NCI-H1417 treated with DMSO at 0.1 percent for 48 hours (cell line): ENCODE data around the gene FAAP100.

ENCODE experiments used
- DNase-seq: peaks from one replicate; lab custom pipeline; 2025; lab: John Stamatoyannopoulos, UW

Gene FAAP100

GRCh38 chr17:81577278-81578000, 25.3 kb upstream of the FAAP100 start:
- no peak for DNase-seq

- no peak for DNase-seq
Measured at GRCh38 chr17:81576621-81577277, 24.6 kb upstream of the FAAP100 start.

DNA sequence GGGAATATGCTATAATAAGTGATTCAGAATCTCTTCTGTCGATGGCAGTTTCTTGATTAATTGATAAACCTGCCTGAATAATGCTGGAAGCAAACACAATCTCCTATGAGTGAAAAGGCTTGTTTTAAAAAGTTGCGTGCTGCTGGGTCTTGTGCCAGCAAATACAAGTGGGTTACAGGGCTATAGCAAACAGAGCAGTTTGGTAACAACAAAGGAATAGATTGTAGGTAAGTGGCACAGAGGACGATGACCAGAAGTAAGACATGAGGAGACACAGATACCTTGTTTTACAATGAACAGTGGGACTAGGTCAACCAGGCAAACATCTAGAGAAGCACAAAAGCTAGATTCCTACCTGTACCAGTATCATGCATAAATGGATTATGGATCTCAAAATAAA, 23.7 kb upstream of the FAAP100 start:
- no peak for DNase-seq

GRCh38 chr17:81574643-81574956, 22.4 kb upstream of the FAAP100 start:
- DNase-seq, result no peak

GRCh38 chr17:81573794-81574642, 21.9 kb upstream of the FAAP100 start:
- no peak for DNase-seq

DNA sequence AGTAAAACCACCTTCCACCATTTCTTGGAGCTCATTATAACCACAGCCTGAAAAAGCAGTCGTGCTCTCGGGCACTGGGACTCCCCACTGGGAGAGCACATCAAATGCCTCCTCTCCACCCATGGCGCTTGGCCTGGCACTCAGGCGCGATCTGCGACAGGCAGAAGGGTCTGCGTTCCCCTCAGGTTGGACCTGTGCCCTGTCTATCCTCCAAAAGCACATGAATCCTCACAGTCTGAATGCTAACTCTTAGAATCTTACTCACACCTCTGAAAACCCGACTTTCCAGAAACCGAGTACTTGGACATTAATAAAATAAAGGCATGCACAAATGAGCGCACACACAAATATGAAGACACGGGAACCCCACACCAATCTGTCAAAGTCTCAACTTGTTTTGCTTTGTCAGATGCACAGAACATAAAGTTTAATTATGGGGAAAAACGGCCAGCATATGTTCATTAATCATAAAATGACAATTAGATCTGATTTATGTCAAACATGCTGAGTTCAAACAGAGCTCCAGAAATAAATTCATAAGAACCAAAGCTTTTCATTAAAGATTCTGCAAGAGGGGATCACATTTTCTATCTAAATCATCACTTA, 20.5 kb upstream of the FAAP100 start:
- DNase-seq, result no peak

DNA sequence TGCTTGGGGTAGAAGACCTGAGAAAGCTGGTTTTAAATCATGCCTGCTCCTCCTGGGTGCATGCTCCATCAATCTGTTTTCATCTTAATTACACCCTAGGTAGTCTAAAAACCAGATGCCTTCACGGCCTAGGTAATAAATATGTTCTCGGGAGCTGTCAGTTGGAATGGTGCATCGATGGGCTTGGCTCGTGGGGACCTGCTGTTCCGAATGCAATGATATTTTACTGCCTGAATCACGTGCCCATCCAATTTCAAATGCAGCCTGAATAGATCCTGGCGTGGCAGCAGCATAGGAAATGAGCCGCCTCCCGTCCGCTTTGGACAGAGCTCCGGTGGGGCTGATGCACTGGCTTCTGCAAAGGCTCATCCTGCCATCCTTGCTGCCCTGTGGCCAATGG, 18.8 kb upstream of the FAAP100 start:
- no peak for DNase-seq

DNA sequence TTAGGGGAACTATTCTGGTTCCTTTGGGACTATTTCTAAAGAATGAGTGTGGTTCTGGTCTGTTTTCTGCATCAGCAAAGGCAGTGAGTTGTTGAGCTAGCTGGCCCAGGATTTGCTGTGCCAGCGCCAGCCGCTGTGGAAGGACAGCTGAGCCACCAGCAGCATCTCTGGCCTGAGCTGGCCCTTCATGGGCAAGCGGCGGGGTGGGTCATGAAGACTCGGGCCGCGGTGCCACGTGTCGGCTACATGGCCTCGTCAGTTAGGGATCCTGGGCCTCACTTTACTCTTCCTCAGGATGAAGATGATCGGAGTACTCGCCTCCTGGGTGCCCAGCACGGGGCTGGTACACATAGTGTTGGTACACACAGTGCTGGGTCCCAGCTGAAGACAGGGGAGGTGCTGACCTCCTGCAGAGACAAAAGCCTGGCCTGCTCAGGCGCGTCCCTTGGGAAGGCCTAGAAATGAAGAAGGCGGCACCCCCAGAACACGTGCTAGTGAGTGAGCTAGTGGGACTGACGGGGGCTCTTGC, 17.9 kb upstream of the FAAP100 start:
- DNase-seq, result no peak

DNA sequence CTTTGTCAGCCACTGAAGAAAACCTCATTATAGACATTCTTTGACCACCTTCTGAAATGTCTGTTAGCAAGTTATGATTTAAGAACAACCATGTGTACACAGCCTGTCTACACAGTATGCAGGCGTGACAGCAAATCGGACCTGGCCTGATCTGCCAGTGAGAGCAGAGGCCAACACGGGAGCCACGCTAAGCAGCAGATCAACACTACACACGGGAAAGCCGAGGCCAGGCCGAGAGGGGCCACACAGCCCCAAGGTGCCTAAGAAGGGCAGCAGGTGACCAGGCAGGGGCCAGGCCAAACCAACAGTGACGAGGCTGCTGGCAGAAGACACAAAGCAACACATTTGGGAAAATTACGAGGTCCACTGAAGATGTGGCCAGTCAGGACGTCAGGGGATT, 16.3 kb upstream of the FAAP100 start:
- no peak for DNase-seq

DNA sequence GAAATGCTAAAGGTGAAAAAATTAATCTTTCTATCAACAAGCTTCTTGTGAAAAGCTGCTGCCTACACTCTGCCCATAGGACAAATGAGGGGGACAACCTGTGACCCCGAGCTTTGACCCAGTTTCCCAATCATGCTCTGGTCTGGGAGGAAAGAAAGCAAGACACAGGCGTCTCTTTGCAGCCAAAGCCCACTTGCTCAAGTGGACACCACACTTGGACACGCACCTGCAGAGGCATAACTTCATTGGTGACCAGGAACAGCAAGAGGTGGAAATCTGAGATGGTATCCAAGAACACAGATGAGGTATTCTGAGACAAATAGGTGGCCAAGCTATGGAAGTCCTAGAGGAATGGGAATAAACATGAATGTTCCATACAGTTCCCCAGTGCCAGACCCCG, 15.0 kb upstream of the FAAP100 start:
- DNase-seq, result no peak

DNA sequence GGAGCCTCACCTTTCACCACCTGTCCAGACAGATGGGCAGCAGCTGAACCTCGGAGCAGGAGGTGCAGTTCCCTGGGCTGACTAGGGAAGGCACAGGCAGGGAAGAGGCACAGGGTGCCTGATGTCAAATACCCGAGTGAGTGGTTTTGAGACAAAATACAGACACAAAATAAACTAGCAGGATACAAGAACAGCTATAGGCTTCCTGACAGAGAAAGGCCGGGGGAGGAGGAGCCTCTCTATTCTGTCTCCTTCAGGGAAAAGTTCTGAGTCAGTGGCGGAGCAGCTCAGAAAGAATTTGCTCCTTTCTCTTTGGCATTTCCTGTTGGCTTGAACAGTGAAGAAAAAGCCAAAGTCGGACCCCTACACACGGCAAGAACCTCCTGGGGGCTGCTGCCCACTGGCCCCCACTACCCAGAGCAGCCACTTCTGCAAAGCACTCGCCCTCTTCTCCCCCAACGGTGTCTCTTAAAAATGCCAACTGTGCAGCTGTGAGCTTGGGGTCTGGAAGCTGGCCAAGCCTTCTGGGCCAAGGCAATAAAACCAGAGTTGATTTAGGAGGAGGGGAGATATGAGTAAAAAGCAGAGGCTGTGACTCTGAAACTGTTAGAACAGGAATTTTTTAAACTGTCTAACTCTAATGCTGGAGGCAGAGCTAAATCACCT, 14.4 kb upstream of the FAAP100 start:
- no peak for DNase-seq

GRCh38 chr17:81565231-81565630, 13.1 kb upstream of the FAAP100 start:
- DNase-seq, result no peak

- no peak for DNase-seq
Measured at GRCh38 chr17:81564778-81565177, 12.6 kb upstream of the FAAP100 start.

- no peak for DNase-seq
Measured at GRCh38 chr17:81563861-81564586, 11.9 kb upstream of the FAAP100 start.

DNA sequence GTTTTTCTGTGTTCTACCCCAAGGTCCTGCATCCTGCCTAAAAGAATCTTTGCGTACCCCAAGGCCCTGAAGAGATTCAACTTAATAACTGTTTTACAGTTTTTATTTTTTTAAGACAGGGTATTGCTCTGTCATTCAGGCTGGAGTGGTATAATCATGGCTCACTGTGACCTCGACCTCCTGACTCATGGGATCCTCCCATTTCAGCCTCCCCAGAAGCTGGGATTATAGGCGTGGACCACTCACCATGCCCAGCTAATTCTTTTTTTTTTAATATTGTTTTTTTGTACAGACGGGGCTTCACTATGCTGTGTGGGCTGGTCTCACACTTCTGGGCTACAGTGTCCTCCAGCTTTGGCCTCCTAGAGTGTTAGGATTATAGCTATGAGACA, 9.3 kb upstream of the FAAP100 start:
- DNase-seq, result no peak

GRCh38 chr17:81558941-81559806, 7.0 kb upstream of the FAAP100 start:
- DNase-seq, result no peak

DNA sequence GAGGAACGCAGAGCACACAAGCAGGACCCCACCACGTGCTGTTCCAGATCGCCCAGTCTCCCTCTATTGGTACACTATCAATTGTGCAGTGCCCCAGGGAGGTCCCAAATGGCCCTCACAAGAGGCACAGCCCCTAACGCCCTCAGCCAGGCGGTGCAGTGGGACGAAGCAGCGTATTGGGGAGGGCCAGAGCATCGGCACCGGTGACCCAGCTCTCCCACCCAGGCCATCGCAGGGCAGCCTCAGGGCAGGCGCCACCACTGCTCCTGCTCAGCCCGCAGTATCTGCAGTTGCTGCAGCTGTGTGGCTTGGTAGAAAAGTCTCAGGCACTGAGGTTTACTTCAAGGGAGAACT, 5.9 kb upstream of the FAAP100 start:
- DNase-seq, result no peak

GRCh38 chr17:81557276-81558114, 5.3 kb upstream of the FAAP100 start:
- DNase-seq, result no peak

- no peak for DNase-seq
Measured at GRCh38 chr17:81556863-81557262, 4.7 kb upstream of the FAAP100 start.
